GM21526 (cell line): ENCODE measurements around the gene INSYN2A.

Source experiments
- ATAC-seq: cut with Tn5 transposase; IDR thresholded peaks from one replicate; pipeline ENCODE4 v1.9.1; 2021; ENCODE audit warnings: moderate library complexity; ENCODE audit not compliant: unreplicated experiment, low FRiP score

Gene INSYN2A

DNA sequence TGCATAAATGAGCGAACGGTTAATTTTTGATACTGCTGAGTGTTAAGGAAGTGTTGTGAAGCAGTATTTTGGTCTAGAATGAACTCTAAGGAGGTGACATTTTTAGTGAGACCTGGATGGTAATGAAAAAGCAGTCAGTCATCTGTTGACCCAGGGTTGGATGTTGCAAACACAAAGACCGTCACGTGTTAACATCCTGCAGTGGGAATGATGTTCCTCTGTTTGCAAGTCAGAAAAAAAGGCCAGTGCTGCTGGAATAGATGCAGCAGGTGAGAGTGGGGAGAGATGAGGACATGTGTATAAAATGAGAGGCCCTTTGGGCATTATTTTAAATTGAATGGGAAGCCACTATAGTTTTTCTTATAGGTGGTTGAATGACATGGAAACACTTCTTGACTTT lies 39.3 kb downstream of the INSYN2A start:
- ATAC-seq, result no peak

DNA sequence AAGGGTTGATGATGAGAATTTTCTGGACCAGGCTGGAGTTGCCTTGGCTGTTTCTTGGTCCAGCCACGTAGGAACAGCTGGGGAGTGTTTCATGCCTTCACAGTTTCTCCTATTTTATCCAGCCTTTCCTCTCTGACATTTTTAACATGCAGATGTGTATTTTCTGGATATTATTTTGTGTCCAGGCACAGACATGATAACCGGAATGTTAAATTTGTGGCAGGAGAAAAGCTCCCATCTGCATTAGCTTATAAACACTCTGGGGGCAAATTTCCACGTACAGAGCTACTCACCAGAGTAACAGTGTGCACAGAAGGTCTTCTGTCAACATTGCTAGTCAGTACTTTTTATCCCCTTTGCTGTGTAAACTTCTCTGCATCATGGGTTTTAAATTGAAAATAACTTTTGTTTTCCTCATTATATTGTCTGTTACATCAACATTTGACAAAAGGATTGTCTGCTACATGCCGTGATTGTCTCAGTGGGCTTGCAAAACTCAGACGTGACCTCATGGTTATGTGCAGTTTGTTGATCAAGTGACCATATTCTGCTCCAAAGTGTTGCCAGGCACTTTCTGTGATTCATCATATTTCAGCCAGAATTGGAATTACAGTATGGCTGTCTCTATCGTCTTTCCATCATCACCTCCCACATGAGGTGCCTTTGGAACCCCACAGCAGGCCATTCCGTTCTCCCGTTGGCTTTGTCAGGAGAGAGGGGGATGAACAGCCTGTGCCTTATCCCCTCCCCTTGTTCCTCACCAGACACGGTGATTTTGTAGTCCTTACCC lies 41.4 kb downstream of the INSYN2A start:
- ATAC-seq, result no peak

DNA sequence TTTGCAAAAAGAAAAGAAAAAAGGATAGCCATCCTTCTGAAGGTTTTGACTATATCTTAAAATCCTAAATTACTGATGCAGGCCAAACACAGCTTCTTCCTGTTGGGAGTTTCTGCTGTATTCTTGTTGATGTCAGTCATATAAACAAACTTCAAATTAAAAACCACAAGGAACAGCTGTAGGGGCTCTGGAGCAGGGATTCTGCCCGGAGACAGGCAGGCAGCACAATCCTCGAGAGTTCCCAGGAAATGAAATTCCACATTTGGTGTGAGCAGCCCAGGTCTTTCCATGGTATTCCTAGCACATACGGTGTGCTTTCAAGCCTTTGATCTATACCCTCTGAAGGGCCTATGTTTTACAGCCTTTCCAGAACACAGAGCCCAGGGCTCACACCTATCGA lies 43.2 kb downstream of the INSYN2A start:
- no peak for ATAC-seq

DNA sequence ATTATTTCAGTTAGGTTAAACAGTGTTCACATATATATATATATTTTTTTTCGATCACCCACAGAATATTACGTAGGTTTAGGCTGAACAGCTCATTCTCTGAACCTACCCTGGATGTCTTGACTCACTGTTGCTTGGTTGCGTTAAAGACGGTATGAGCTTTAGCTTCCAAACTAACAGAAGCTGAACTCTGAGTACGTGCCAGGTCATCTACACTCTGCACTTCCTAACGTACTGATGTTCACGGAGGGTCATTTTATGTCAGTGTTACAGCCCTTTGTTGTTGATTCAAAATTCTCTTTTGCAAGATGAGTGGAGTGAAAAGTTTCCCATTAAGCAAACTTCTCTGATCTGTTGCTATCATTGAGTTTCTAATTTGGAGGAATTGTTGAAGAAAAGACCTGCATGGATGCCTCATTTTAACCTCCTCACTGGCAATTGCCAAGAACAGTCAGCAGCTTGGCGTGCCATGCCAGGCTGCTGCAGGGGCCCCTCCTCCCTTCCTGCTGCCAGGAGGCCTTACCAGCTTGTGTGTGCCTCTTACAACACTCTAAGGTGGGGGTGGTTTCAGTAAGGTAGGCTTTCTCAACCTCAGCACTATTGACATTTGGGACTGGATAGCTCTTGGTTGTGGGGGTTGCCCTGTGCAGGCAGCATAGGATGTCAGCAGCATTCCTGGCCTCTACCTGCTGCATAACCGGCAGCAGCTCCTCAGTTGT lies 44.3 kb downstream of the INSYN2A start:
- ATAC-seq, result no peak

DNA sequence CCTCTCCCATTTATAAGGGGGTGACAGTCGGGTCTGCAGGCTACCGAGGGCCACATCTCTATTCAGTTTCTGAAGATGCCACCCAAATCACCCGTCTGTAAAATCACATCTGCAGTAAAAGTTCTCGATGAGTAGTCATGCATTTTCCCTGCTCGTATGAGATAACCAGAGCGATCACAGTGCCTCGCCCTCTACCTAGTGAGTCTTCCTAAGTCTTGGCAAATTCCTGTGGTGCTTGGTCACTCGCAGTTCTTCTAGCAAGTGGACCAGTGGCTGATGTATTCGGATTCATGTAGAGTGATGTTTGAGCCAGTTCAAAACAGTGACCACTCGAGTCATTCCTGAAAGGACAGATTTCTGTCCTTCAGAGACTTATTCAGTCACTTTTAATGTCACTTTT lies 44.9 kb downstream of the INSYN2A start:
- ATAC-seq, result no peak

DNA sequence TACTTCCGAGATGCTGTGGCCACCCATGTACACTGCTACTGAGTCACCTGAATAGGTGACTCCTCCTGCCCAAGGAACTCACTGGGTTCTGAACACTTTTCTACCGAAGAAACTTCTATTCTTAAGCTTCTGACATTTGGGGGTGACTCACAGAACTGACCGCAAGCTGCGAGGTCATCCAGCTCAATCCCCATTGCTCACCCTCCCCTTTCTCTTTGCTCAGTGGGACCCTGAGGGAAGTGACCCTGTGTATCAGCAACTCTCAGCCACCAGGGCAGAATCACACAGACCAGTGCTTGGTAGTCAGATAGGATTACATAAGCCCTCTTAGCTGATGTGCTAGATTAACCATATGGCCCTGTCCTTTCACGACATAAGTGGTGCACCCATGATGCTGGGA lies 46.3 kb downstream of the INSYN2A start:
- ATAC-seq, result no peak

DNA sequence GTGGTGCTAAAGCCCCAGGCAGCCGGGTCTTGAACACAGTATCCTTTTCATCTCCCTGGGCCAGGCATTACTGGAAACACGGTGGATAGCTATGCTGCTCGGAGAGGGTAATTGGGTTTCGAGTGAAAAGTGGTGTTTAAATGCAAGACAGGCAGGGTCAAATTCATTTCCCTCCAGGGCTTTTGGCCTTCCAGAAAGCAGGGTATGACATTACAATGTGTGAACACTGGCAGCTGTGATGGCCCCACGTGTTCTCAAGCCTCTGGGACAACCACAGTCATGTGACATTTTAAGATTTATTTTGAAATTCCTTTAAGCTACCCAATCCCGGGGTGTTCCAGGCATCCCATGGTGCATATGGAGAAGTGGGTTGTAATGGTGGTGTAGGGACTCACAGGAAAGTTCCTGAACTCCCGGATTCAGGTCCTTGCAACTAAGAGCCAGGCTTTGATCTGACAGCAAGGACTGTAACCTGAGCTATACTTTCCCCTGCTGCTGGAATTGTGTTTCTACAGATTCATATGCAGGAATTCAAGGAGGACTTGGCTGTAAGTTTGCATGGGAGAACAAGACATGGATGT lies 46.8 kb downstream of the INSYN2A start:
- ATAC-seq, result no peak

DNA sequence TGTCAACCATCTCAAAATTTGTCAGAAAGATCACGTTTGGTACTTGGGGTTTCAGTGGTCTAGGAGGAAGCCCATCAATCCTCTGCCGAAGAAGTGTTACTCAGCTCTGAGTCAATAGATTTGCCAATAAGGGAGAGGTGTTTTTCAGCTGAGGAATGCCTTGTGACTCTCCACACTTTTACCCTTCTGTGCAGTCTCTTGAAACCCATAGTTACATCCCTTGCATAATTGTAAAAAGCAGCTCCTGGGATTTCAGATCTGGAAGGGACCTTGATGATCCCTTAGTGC lies 47.5 kb downstream of the INSYN2A start:
- ATAC-seq, result no peak

DNA sequence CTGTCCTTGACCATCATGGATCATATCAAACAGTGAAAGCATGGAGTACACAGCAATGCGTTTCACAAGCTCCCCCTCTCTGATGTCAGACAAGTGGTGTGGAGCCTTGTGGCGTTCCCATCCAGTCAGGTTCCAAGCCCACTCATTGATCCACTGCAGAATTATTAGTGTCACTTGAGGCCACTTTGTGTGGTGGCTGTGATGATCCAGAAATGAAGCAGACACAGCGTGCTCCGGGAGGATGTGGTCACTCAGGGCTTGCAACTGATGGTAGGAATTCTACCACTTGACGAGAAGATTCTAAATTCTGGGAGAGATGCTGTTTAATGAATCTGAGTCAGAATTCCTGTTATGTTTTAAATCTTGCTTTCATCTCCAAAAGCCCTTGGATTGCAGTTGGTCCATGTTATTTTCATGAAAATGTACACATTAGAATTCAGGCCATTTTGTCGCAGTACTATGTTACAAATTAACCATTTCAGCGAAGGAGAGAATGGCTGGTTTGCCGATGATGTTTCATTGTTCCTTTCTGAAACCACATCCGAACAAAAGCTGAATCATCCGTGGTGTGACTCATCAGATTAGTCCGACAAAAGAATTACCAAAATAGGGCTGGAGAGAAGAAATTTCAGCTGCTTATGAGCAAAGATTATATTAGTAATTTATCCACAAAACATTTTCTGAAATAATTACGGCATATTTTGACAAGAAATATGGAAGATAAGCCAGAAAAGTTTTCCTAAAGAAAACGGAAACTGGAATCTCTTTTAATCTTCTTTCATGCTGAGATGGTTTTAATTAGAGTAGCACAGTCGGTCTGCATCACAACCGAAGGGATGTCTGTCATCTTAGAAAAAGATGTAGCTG lies 48.1 kb downstream of the INSYN2A start:
- ATAC-seq, result no peak

DNA sequence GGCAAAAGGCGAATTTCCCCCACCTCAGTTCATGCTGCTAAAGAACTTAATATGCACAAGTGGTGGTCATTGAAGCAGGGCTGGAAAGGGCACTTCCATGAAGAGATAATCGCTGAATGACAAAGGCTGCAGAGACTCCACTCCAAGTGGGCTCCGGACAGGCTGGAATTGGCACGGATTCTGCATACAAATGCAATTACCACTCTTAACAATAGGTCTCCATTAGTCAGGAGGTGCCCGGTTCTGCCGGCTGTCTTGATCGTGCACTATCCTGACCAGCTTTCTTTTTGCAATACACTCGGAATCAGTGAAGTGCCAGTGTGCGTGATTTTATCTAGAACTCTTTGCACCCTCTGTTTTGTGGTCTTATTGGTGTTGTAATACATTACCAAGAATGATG lies 49.7 kb downstream of the INSYN2A start:
- no peak for ATAC-seq
